Measurements from ENCODE around the gene TESPA1. TPM values are rescaled to one million over a fixed set of nuclear protein-coding genes. Genes with fewer than 3 reads are reported as not detected.

The TESPA1 gene
- total and polyA plus RNA-seq, 4 donors = 0.08 to 0.69 (median 0.36) TPM

Other genes starting within 250 kb of the TESPA1 start
- gene MUCL1, start 130.2 kb downstream of the TESPA1 start, total RNA-seq = not detected
- not detected for gene MUCL1, start 130.2 kb downstream of the TESPA1 start, polyA plus RNA-seq (ENCODE audit: insufficient read length in 2 of 2)
- 1 to 10 TPM in 1 of 2 donors, under 1 TPM in 1; 0.50 to 1.3 TPM for gene NEUROD4, start 35.2 kb upstream of the TESPA1 start, total RNA-seq
- gene NEUROD4, start 35.2 kb upstream of the TESPA1 start, polyA plus RNA-seq (ENCODE audit: insufficient read length in 2 of 2) = 1 to 10 TPM; 1.0 to 1.1 TPM
- not detected for gene OR9K2, start 141.6 kb upstream of the TESPA1 start, total RNA-seq
- not detected for gene OR9K2, start 141.6 kb upstream of the TESPA1 start, polyA plus RNA-seq (ENCODE audit: insufficient read length in 2 of 2)
- not detected for gene OR10A7, start 236.3 kb upstream of the TESPA1 start, total RNA-seq
- not detected for gene OR10A7, start 236.3 kb upstream of the TESPA1 start, polyA plus RNA-seq (ENCODE audit: insufficient read length in 2 of 2)

All from spinal cord (tissue), 4 donors.